ENCODE results near the gene STRIT1.

Gene STRIT1

GRCh38 chr3:155248531-155249187 is 44.8 kb downstream of the STRIT1 start:
- TF ChIP-seq CTCF (conservative IDR thresholded peaks at IDR 0.05; ENCODE audit: low read depth, low read length): no peak
- Histone ChIP-seq H3K27me3 (ENCODE audit: insufficient read depth, low read depth) (no peaks in the 10 kb centered on the region), H3K79me2 (ENCODE audit: insufficient read depth, low read depth) (no peaks in the 10 kb centered on the region), H3K4me1 (ENCODE audit: low read depth, poor library complexity, severe bottlenecking) (peaks cover 20% of the 10 kb centered on the region), H3K4me3 (IDR thresholded peaks at IDR 0.05; ENCODE audit: insufficient read depth, low read depth, low read length) (no peak overlapping the region), H4K20me1 (ENCODE audit: insufficient read depth) (no peaks in the 10 kb centered on the region), H2AFZ (ENCODE audit: low read depth) (no peak overlapping the region), H3K4me2 (no peak overlapping the region), H3K36me3 (ENCODE audit: insufficient read depth) (no peaks in the 10 kb centered on the region), H3K27ac (no peak overlapping the region), H3K9ac (no peak overlapping the region)

- H3K4me2 ChIP-seq: peak overlapping the region; percentile 37
- H3K27ac ChIP-seq: no peak overlapping the region
- H3K36me3 ChIP-seq (ENCODE audit: insufficient read depth): no peaks in the 10 kb centered on the region
- no peaks in the 10 kb centered on the region for H3K27me3 ChIP-seq (ENCODE audit: insufficient read depth, low read depth)
- H3K4me1 ChIP-seq (ENCODE audit: low read depth, poor library complexity, severe bottlenecking): peaks cover 26% of the 10 kb centered on the region
- H2AFZ ChIP-seq (ENCODE audit: low read depth): no peak overlapping the region
- TF ChIP-seq CTCF (conservative IDR thresholded peaks at IDR 0.05; ENCODE audit: low read depth, low read length): no peak
- no peaks in the 10 kb centered on the region for H3K79me2 ChIP-seq (ENCODE audit: insufficient read depth, low read depth)
- peak overlapping the region; percentile 43 for H3K4me3 ChIP-seq (IDR thresholded peaks at IDR 0.05; ENCODE audit: insufficient read depth, low read depth, low read length)
- H3K9ac ChIP-seq: no peak overlapping the region
- no peaks in the 10 kb centered on the region for H4K20me1 ChIP-seq (ENCODE audit: insufficient read depth)
Measured at GRCh38 chr3:155244699-155245098, 48.8 kb downstream of the STRIT1 start.

GRCh38 chr3:155244216-155244615 is 49.3 kb downstream of the STRIT1 start:
- no peaks in the 10 kb centered on the region for H3K36me3 ChIP-seq (ENCODE audit: insufficient read depth)
- no peaks in the 10 kb centered on the region for H3K27me3 ChIP-seq (ENCODE audit: insufficient read depth, low read depth)
- TF ChIP-seq CTCF (conservative IDR thresholded peaks at IDR 0.05; ENCODE audit: low read depth, low read length): no peak
- H3K27ac ChIP-seq: peak overlapping the region; percentile 47; the same call in 1 of the 2 replicates
- H3K79me2 ChIP-seq (ENCODE audit: insufficient read depth, low read depth): no peaks in the 10 kb centered on the region
- peak overlapping the region; percentile 37 for H3K4me2 ChIP-seq
- H4K20me1 ChIP-seq (ENCODE audit: insufficient read depth): no peaks in the 10 kb centered on the region
- no peak overlapping the region for H2AFZ ChIP-seq (ENCODE audit: low read depth)
- peak overlapping the region; percentile 43 for H3K4me3 ChIP-seq (IDR thresholded peaks at IDR 0.05; ENCODE audit: insufficient read depth, low read depth, low read length)
- no peak overlapping the region for H3K9ac ChIP-seq
- peaks cover 26% of the 10 kb centered on the region for H3K4me1 ChIP-seq (ENCODE audit: low read depth, poor library complexity, severe bottlenecking)

GRCh38 chr3:155243512-155243921 is 50.0 kb downstream of the STRIT1 start:
- Histone ChIP-seq H3K9ac (no peak overlapping the region), H3K27ac (peak overlapping the region; percentile 47; the same call in 1 of the 2 replicates), H3K4me3 (IDR thresholded peaks at IDR 0.05; ENCODE audit: insufficient read depth, low read depth, low read length) (peak overlapping the region; percentile 43), H3K4me2 (peak overlapping the region; percentile 37), H3K36me3 (ENCODE audit: insufficient read depth) (no peaks in the 10 kb centered on the region), H3K79me2 (ENCODE audit: insufficient read depth, low read depth) (no peaks in the 10 kb centered on the region), H3K4me1 (ENCODE audit: low read depth, poor library complexity, severe bottlenecking) (peaks cover 26% of the 10 kb centered on the region), H4K20me1 (ENCODE audit: insufficient read depth) (no peaks in the 10 kb centered on the region), H3K27me3 (ENCODE audit: insufficient read depth, low read depth) (no peaks in the 10 kb centered on the region), H2AFZ (ENCODE audit: low read depth) (peak overlapping the region; percentile 10; the same call in 1 of the 2 replicates)
- TF ChIP-seq CTCF (conservative IDR thresholded peaks at IDR 0.05; ENCODE audit: low read depth, low read length): no peak
